Liver (tissue), 5 donors: ENCODE data around the gene ANKRD6. TPM values are rescaled to one million over a fixed set of nuclear protein-coding genes. Genes with fewer than 3 reads are reported as not detected.

Experiments used
- polyA plus RNA-seq, 2 donors: library from polyadenylated mRNA; stranded (reverse) in 1 of 2; unstranded in 1 of 2; fragments of 200-250 nt in 1 of 2; fragments of >200 nt in 1 of 2; fragmentation: Nextera tagmentation in 1 of 2; extraction: Ambion mirVana in 1 of 2; gene quantifications; one replicate each; pipeline versions ENCODE4 v1.2.1 to v1.2.3, GENCODE V29; 2013 to 2015
- small RNA-seq: library from RNA; depleted of rRNA; stranded (forward); fragments of <200 nt; gene quantifications from one replicate; pipeline ENCODE3, GENCODE V24; 2014
- total RNA-seq, 2 donors: library from RNA; depleted of rRNA; stranded (reverse); fragments of >200 nt; gene quantifications; one replicate each; pipeline ENCODE4 v1.2.3, GENCODE V29; 2014
- donor health status: healthy.
- donor health status: healthy.
- donor health status: healthy.

The ANKRD6 gene
- total and polyA plus RNA-seq, 4 donors = 2.9 to 9.2 (median 3.8) TPM

Small RNA genes within 50 kb of the gene (small RNA-seq; reads per million reads assigned to genes)
- not detected for gene RN7SL11P

Other genes with a start within 250 kb of the ANKRD6 start
- gene GABRR1, start 215.8 kb upstream of the ANKRD6 start, total RNA-seq = not detected
- gene GABRR1, start 215.8 kb upstream of the ANKRD6 start, polyA plus RNA-seq = not detected
- 1 to 10 TPM in 1 of 2 donors, under 1 TPM in 1; 0.37 to 1.7 TPM for gene GABRR2, start 117.9 kb upstream of the ANKRD6 start, total RNA-seq
- under 1 TPM; 0.10 to 0.32 TPM for gene GABRR2, start 117.9 kb upstream of the ANKRD6 start, polyA plus RNA-seq
- gene UBE2J1, start 80.4 kb upstream of the ANKRD6 start, total RNA-seq = 10 to 100 TPM; 20.0 to 26.4 TPM
- gene UBE2J1, start 80.4 kb upstream of the ANKRD6 start, polyA plus RNA-seq = 10 to 100 TPM; 14.7 to 16.1 TPM
- gene RRAGD, start 20.9 kb upstream of the ANKRD6 start, total RNA-seq = 1 to 10 TPM; 4.7 to 6.7 TPM
- gene RRAGD, start 20.9 kb upstream of the ANKRD6 start, polyA plus RNA-seq = 1 to 10 TPM; 4.8 to 6.3 TPM
- 10 to 100 TPM in 1 of 2 donors, 1 to 10 TPM in 1; 8.9 to 12.7 TPM for gene LYRM2, start 205.6 kb downstream of the ANKRD6 start, total RNA-seq
- 10 to 100 TPM; 12.1 to 34.7 TPM for gene LYRM2, start 205.6 kb downstream of the ANKRD6 start, polyA plus RNA-seq